ENCODE results near the gene GNAI3. TPM values are rescaled to one million over a fixed set of nuclear protein-coding genes. Genes with fewer than 3 reads are reported as not detected.

GNAI3 gene
- total and polyA plus RNA-seq, 2 donors (not counting 3 experiments of a cell fraction or from before 2014, with no cell fraction given): 5.0 to 14.0 TPM

GRCh38 chr1:109534307-109534858 is 14.0 kb upstream of the GNAI3 start:
- H3K27me3 ChIP-seq (ENCODE audit: control insufficient read depth in 2 of 2, insufficient read depth in 2 of 2, low read length in 2 of 2): no peaks in the 10 kb centered on the region
- no TSS peak for BruUV-seq (replicated peaks)
- H4K20me1 ChIP-seq (replicated peaks; ENCODE audit: control insufficient read depth, extremely low read depth, insufficient read depth, low read length): no peaks in the 10 kb centered on the region
- H3K79me2 ChIP-seq (ENCODE audit: control insufficient read depth, insufficient read depth, low read length): no peaks in the 10 kb centered on the region
- peaks cover 4% of the 10 kb centered on the region for H3K4me1 ChIP-seq (ENCODE audit: control insufficient read depth, extremely low read depth, insufficient read depth, low read length)
- dilution Hi-C loops (cut with MboI; ENCODE audit: extremely low pct_ligation_motif_present, low sequenced_read_pairs) (no loop called here), intact Hi-C loops (cut with micrococcal nuclease) (no loop called here)
- no peak for TF ChIP-seq MAX (IDR thresholded peaks at IDR 0.05; ENCODE audit: insufficient read depth, insufficient read length)
- no peak for TF ChIP-seq GATA2 (IDR thresholded peaks at IDR 0.05; ENCODE audit: insufficient read depth, insufficient read length, low read depth, low read length)
- TF ChIP-seq MYC (IDR thresholded peaks at IDR 0.05; ENCODE audit: low read depth, low read length): no peak
- TF ChIP-seq CTCF (IDR thresholded peaks at IDR 0.05; ENCODE audit: extremely low read depth in 1 of 2, insufficient read depth in 1 of 2, low read depth in 1 of 2, low read length in 2 of 2): no peak
- TF ChIP-seq EZH2 (IDR thresholded peaks at IDR 0.05; ENCODE audit: borderline replicate concordance, low read depth, low read length, severe bottlenecking): no peak
- no peak for TF ChIP-seq JUN (IDR thresholded peaks at IDR 0.05; ENCODE audit: borderline replicate concordance, insufficient read depth, insufficient read length, low read depth)
- no peak for TF ChIP-seq POLR2A (IDR thresholded peaks at IDR 0.05; ENCODE audit: low read depth, low read length)
- TF ChIP-seq POLR2AphosphoS5 (IDR thresholded peaks at IDR 0.05; ENCODE audit: insufficient read depth, low read depth, low read length): no peak
- TF ChIP-seq FOS (IDR thresholded peaks at IDR 0.05; ENCODE audit: borderline replicate concordance, insufficient read depth, low read length): no peak
- no peak overlapping the region for H3K9ac ChIP-seq (replicated peaks; ENCODE audit: extremely low read depth, insufficient read depth, low read length)
- no peak overlapping the region for H2AFZ ChIP-seq (ENCODE audit: low read depth, low read length)
- no peaks in the 10 kb centered on the region for H3K9me3 ChIP-seq (replicated peaks; ENCODE audit: control insufficient read depth, insufficient read depth, low read length)
- ChIA-PET POLR2A (no interaction called here), CTCF (interaction anchor here (1.0 to 18.7 kb wide), 5 partner anchors 35 to 258 kb away, joined by 3 to 955 read pairs (median 16); partner anchors contain the start of genes AMIGO1 and CYB561D1)
- no peak overlapping the region for H3K27ac ChIP-seq (ENCODE audit: insufficient read depth, low read depth, low read length)
- no peak overlapping the region for H3K4me2 ChIP-seq (ENCODE audit: insufficient read depth, low read length)
- H3K4me3 ChIP-seq (replicated peaks in 1 of 3; ENCODE audit: insufficient read depth in 1 of 3, low read depth in 1 of 3, low read length in 3 of 3): no peak overlapping the region
- H3K9me1 ChIP-seq (replicated peaks; ENCODE audit: control insufficient read depth, extremely low read depth, insufficient read depth, low read length): no peaks in the 10 kb centered on the region
- H3K36me3 ChIP-seq (ENCODE audit: control insufficient read depth in 2 of 2, extremely low read depth in 1 of 2, insufficient read depth in 2 of 2, low read length in 2 of 2): no peaks in the 10 kb centered on the region
- FAIRE-seq (no peak), DNase-seq (ENCODE audit: low read depth, low spot score) (no peak)

Measured in endothelial cell of umbilical vein (primary cell).